ENCODE measurements around the gene CARHSP1.
"Not testable (repeated sequence)": the region's sequence is repeated elsewhere in the genome, so short reads cannot be mapped to it uniquely, and the experiment has no call there.

Gene CARHSP1

DNA sequence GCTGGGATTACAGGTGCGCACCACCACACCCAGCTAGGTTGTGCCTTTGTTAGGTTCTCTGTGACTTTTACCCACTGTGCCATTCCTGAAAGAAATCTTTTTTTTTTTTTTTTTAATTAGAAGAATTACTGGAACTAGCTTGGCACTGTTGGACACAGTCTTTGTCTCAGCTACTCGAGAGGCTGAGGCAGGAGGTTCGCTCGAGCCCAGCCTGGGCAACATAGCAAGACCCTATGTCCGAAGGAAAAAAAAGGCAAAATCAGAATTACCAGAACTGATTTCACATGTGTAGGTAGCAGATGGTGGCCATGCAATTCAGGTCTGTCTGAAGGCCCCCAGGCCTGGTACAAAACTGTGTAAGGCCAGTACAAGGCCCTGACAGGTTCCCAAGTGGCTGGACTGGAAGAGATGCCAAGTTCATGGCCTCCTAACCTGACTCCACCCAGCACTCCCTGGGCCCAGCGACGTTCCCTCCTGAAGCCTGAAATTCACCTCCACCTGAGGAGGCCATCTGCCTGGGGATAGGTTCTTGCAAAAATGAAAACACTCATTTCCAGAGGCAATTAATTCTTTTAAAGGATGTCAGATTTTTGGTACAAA, 23.0 kb downstream of the CARHSP1 start:
- peaks cover 2 to 44% (median 21%) of the 10 kb centered on the region in 4 experiments for H3K36me3 ChIP-seq (ENCODE audit: control insufficient read depth in 4 of 4, insufficient read depth in 4 of 4, low read length in 3 of 4)
- peaks cover 7 to 20% (median 20%) of the 10 kb centered on the region in 4 experiments for H3K4me1 ChIP-seq (ENCODE audit: control extremely low read depth in 1 of 4, control insufficient read depth in 4 of 4, insufficient read depth in 4 of 4, low read length in 3 of 4)
- 100% methylated on average over 4 of the region's 7 CpGs for WGBS (ENCODE audit: insufficient coverage)
- no peak for DNase-seq
- no peak overlapping the region for H3K4me3 ChIP-seq (ENCODE audit: control insufficient read depth in 1 of 7, extremely low read depth in 1 of 7, insufficient read depth in 4 of 7, low read depth in 2 of 7, low read length in 6 of 7)
- POLR2A ChIA-PET, result no interaction called here
- CTCF ChIA-PET, result no interaction called here
- no peaks in the 10 kb centered on the region for H3K27me3 ChIP-seq (replicated peaks in 2 of 5; ENCODE audit: control insufficient read depth in 4 of 5, insufficient read depth in 5 of 5, low read length in 4 of 5)
- no peak overlapping the region for H3K27ac ChIP-seq (ENCODE audit: insufficient read depth in 1 of 2, low read depth in 1 of 2, low read length in 2 of 2, poor library complexity in 1 of 2, severe bottlenecking in 2 of 2)
- H3K9me3 ChIP-seq (ENCODE audit: control extremely low read depth in 1 of 5, control insufficient read depth in 4 of 5, insufficient read depth in 2 of 5, low read depth in 1 of 5, low read length in 4 of 5), result no peaks in the 10 kb centered on the region

DNA sequence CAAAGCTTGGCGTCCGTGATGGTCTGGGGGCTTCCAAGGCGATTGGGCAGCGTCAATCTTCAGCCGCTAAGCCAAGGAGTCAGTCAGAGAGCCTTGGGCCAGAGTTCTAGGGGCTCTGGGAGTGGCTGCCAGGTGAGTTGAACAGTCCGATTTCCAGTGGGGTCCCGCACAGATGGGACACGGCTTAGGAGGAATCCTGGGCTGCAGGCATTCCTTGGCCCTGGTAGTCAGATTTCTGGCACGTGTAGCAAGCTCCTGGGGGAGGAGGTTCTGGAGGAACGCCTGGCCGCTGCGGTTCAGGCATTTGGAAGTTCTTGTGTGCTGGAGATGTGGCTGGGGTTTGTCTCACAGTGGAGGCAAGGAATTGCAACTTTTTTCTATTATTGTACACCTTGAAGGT, 25.5 kb downstream of the CARHSP1 start:
- 100% methylated on average over 2 of the region's 12 CpGs for WGBS (ENCODE audit: insufficient coverage)
- peaks cover 2 to 24% (median 10%) of the 10 kb centered on the region in 4 experiments for H3K36me3 ChIP-seq (ENCODE audit: control insufficient read depth in 4 of 4, insufficient read depth in 4 of 4, low read length in 3 of 4)
- H3K4me1 ChIP-seq (ENCODE audit: control extremely low read depth in 1 of 4, control insufficient read depth in 4 of 4, insufficient read depth in 4 of 4, low read length in 3 of 4); POLR2A ChIA-PET; H3K9me3 ChIP-seq (ENCODE audit: control extremely low read depth in 1 of 5, control insufficient read depth in 4 of 5, insufficient read depth in 2 of 5, low read depth in 1 of 5, low read length in 4 of 5); CTCF ChIA-PET; DNase-seq; H3K27me3 ChIP-seq (replicated peaks in 2 of 5; ENCODE audit: control insufficient read depth in 4 of 5, insufficient read depth in 5 of 5, low read length in 4 of 5); H3K27ac ChIP-seq (ENCODE audit: insufficient read depth in 1 of 2, low read depth in 1 of 2, low read length in 2 of 2, poor library complexity in 1 of 2, severe bottlenecking in 2 of 2); H3K4me3 ChIP-seq (ENCODE audit: control insufficient read depth in 1 of 7, extremely low read depth in 1 of 7, insufficient read depth in 4 of 7, low read depth in 2 of 7, low read length in 6 of 7): not testable (repeated sequence)

DNA sequence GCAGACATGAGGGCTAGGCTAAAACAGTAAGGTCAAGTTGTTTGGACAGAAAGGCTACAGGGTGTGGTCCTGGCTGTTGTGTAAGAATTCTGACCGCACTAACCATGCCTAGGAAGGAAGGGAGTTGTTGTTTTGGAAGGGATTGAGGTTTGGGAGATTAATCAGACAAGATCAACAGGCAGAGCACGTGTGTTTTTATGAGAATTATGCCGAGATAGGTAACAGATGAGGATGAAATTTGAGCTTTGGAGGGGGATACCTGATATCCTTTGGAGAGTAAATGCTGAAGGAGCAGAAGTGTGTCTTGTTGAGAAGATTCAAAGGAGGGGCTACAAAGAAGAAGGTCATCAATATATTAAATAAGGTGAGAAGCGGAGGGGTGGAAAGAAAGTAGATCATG, 26.8 kb downstream of the CARHSP1 start:
- H3K4me3 ChIP-seq (ENCODE audit: control insufficient read depth in 1 of 7, extremely low read depth in 1 of 7, insufficient read depth in 4 of 7, low read depth in 2 of 7, low read length in 6 of 7); H3K4me1 ChIP-seq (ENCODE audit: control extremely low read depth in 1 of 4, control insufficient read depth in 4 of 4, insufficient read depth in 4 of 4, low read length in 3 of 4); H3K27ac ChIP-seq (ENCODE audit: insufficient read depth in 1 of 2, low read depth in 1 of 2, low read length in 2 of 2, poor library complexity in 1 of 2, severe bottlenecking in 2 of 2); DNase-seq; CTCF ChIA-PET; H3K9me3 ChIP-seq (ENCODE audit: control extremely low read depth in 1 of 5, control insufficient read depth in 4 of 5, insufficient read depth in 2 of 5, low read depth in 1 of 5, low read length in 4 of 5); H3K27me3 ChIP-seq (replicated peaks in 2 of 5; ENCODE audit: control insufficient read depth in 4 of 5, insufficient read depth in 5 of 5, low read length in 4 of 5); POLR2A ChIA-PET: not testable (repeated sequence)
- H3K36me3 ChIP-seq (ENCODE audit: control insufficient read depth in 4 of 4, insufficient read depth in 4 of 4, low read length in 3 of 4), result peaks cover 0 to 12% (median 3%) of the 10 kb centered on the region in 4 experiments
- 89% methylated on average over 3 of the region's 4 CpGs for WGBS (ENCODE audit: insufficient coverage)

DNA sequence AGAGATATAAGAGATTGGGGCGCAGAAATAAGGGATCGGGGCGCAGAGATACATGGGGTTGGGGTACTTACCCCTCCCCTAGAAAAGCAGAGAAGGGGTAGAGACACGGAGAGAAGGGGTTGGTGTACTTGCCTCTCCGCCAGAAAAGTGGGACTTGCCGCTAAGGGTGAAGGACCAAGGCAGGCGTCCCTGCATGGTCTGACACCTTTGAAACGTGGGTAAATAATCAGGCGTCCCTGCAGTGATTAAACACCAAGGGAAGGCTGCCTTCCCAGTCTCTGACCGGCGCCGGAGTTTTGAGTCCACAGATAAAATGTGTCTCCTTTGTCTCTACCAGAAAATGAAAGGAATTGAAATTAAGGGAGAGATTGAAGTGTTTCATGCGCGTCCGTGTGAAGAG, 31.2 kb downstream of the CARHSP1 start:
- CTCF ChIA-PET; POLR2A ChIA-PET; DNase-seq; H3K36me3 ChIP-seq (ENCODE audit: control insufficient read depth in 4 of 4, insufficient read depth in 4 of 4, low read length in 3 of 4); H3K4me1 ChIP-seq (ENCODE audit: control extremely low read depth in 1 of 4, control insufficient read depth in 4 of 4, insufficient read depth in 4 of 4, low read length in 3 of 4); H3K27me3 ChIP-seq (replicated peaks in 2 of 5; ENCODE audit: control insufficient read depth in 4 of 5, insufficient read depth in 5 of 5, low read length in 4 of 5); H3K27ac ChIP-seq (ENCODE audit: insufficient read depth in 1 of 2, low read depth in 1 of 2, low read length in 2 of 2, poor library complexity in 1 of 2, severe bottlenecking in 2 of 2); H3K4me3 ChIP-seq (ENCODE audit: control insufficient read depth in 1 of 7, extremely low read depth in 1 of 7, insufficient read depth in 4 of 7, low read depth in 2 of 7, low read length in 6 of 7); H3K9me3 ChIP-seq (ENCODE audit: control extremely low read depth in 1 of 5, control insufficient read depth in 4 of 5, insufficient read depth in 2 of 5, low read depth in 1 of 5, low read length in 4 of 5): not testable (repeated sequence)
- 98% methylated on average over 8 of the region's 15 CpGs for WGBS (ENCODE audit: insufficient coverage)

DNA sequence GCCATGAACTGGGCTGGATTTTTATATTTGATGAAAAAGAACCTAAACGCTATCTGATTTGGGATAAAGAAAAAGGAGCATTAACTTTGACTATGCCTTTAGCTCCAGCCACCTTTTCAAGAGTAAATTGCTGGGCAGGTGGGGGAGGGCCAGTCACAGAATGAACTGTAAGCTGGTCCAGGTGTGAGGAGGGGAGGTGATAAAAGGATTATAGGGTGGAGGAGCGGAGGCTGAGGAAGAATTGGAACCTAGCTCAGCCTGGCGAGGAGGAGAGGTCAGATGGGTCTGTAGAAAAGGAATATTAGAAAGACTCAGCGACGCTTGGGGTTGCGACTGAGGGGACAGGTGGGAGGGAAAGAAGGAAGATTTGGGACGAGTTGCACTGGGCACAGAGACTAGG, 32.0 kb downstream of the CARHSP1 start:
- peaks cover 4 to 11% (median 9%) of the 10 kb centered on the region in 4 experiments for H3K36me3 ChIP-seq (ENCODE audit: control insufficient read depth in 4 of 4, insufficient read depth in 4 of 4, low read length in 3 of 4)
- POLR2A ChIA-PET; DNase-seq; H3K4me3 ChIP-seq (ENCODE audit: control insufficient read depth in 1 of 7, extremely low read depth in 1 of 7, insufficient read depth in 4 of 7, low read depth in 2 of 7, low read length in 6 of 7); CTCF ChIA-PET; H3K4me1 ChIP-seq (ENCODE audit: control extremely low read depth in 1 of 4, control insufficient read depth in 4 of 4, insufficient read depth in 4 of 4, low read length in 3 of 4); H3K9me3 ChIP-seq (ENCODE audit: control extremely low read depth in 1 of 5, control insufficient read depth in 4 of 5, insufficient read depth in 2 of 5, low read depth in 1 of 5, low read length in 4 of 5); H3K27ac ChIP-seq (ENCODE audit: insufficient read depth in 1 of 2, low read depth in 1 of 2, low read length in 2 of 2, poor library complexity in 1 of 2, severe bottlenecking in 2 of 2); H3K27me3 ChIP-seq (replicated peaks in 2 of 5; ENCODE audit: control insufficient read depth in 4 of 5, insufficient read depth in 5 of 5, low read length in 4 of 5): not testable (repeated sequence)
- 97% methylated on average over 3 of the region's 7 CpGs for WGBS (ENCODE audit: insufficient coverage)

GRCh38 chr16:8832717-8833105, 36.1 kb downstream of the CARHSP1 start:
- ChIA-PET POLR2A (no interaction called here), CTCF (no interaction called here)
- Histone ChIP-seq H3K27ac (ENCODE audit: insufficient read depth in 1 of 2, low read depth in 1 of 2, low read length in 2 of 2, poor library complexity in 1 of 2, severe bottlenecking in 2 of 2) (no peak overlapping the region), H3K9me3 (ENCODE audit: control extremely low read depth in 1 of 5, control insufficient read depth in 4 of 5, insufficient read depth in 2 of 5, low read depth in 1 of 5, low read length in 4 of 5) (no peaks in the 10 kb centered on the region), H3K4me3 (ENCODE audit: control insufficient read depth in 1 of 7, extremely low read depth in 1 of 7, insufficient read depth in 4 of 7, low read depth in 2 of 7, low read length in 6 of 7) (no peak overlapping the region), H3K4me1 (ENCODE audit: control extremely low read depth in 1 of 4, control insufficient read depth in 4 of 4, insufficient read depth in 4 of 4, low read length in 3 of 4) (no peaks in the 10 kb centered on the region), H3K27me3 (replicated peaks in 2 of 5; ENCODE audit: control insufficient read depth in 4 of 5, insufficient read depth in 5 of 5, low read length in 4 of 5) (no peaks in the 10 kb centered on the region), H3K36me3 (ENCODE audit: control insufficient read depth in 4 of 4, insufficient read depth in 4 of 4, low read length in 3 of 4) (peaks cover 11 to 41% (median 33%) of the 10 kb centered on the region in 4 experiments)
- 90% methylated on average over 16 of the region's 16 CpGs for WGBS (ENCODE audit: insufficient coverage)
- DNase-seq, result peak in 2 of 3 donors; percentile 22 to 26

DNA sequence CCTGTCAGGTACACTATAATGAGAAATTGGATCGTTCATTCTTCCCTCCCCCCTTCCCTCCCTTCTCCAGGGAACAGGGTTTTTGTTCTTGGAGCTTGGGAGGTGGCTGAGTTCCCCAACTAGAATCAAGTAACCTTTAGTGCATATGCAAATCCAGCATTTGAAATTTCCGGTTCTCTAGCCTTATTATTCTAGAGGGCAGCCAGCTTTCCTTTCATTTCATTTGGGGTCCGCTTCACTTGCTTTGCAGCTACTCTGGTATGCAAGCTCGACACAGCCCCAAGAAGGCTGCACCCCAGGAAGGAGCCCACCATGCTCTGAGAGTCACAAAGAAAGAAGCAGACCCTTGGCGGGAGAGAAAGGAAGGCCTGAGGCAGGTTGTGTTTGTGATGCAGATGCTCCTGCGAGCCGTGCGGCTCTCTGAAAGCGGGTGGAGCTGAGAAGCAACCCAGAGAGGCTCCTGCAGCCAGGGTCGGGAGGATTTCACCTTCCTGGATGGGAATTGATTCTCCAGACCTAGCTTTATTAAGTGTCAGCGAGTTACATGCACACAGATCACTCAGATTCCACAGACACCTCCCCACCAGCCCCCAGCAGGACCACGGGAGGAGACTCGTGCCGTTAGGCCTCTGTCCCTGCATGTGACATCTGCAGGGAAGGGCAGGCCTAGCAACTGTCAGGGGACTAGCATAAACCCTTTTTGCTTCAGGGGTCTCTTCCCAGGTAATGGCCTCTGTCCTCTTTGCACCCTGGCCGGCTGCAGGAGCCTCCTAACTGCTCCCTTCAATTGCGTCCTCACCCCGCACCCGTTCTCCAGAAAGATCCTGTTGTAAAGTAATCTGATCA, 36.7 kb downstream of the CARHSP1 start:
- H3K27me3 ChIP-seq (replicated peaks in 2 of 5; ENCODE audit: control insufficient read depth in 4 of 5, insufficient read depth in 5 of 5, low read length in 4 of 5), result no peaks in the 10 kb centered on the region
- H3K27ac ChIP-seq (ENCODE audit: insufficient read depth in 1 of 2, low read depth in 1 of 2, low read length in 2 of 2, poor library complexity in 1 of 2, severe bottlenecking in 2 of 2), result no peak overlapping the region
- POLR2A ChIA-PET, result no interaction called here
- no peaks in the 10 kb centered on the region for H3K4me1 ChIP-seq (ENCODE audit: control extremely low read depth in 1 of 4, control insufficient read depth in 4 of 4, insufficient read depth in 4 of 4, low read length in 3 of 4)
- H3K36me3 ChIP-seq (ENCODE audit: control insufficient read depth in 4 of 4, insufficient read depth in 4 of 4, low read length in 3 of 4), result peaks cover 11 to 41% (median 33%) of the 10 kb centered on the region in 4 experiments
- no peak overlapping the region for H3K4me3 ChIP-seq (ENCODE audit: control insufficient read depth in 1 of 7, extremely low read depth in 1 of 7, insufficient read depth in 4 of 7, low read depth in 2 of 7, low read length in 6 of 7)
- WGBS (ENCODE audit: insufficient coverage), result 98% methylated on average over 18 of the region's 18 CpGs
- H3K9me3 ChIP-seq (ENCODE audit: control extremely low read depth in 1 of 5, control insufficient read depth in 4 of 5, insufficient read depth in 2 of 5, low read depth in 1 of 5, low read length in 4 of 5), result no peaks in the 10 kb centered on the region
- CTCF ChIA-PET, result interaction anchor here (1.2 kb wide), 1 partner anchor 12 kb away, joined by 3 read pairs; no protein-coding TSS in a partner anchor
- no peak for DNase-seq
